Tibial nerve (tissue), 4 donors: Measurements from ENCODE around the gene LTC4S.

Experiments used
- EP300 ChIP-seq, 2 donors: sonication (generic); formaldehyde crosslinking; IDR thresholded peaks; one replicate each; pipeline ENCODE4 v1.6.1; 2017; ENCODE audit warnings: antibody characterized with exemption in 2 of 2, mild to moderate bottlenecking in 1 of 2
- POLR2A ChIP-seq, 2 donors: fragments of 450-650 bp; IDR thresholded peaks; one replicate each; pipeline ENCODE4 v1.6.1; 2017; ENCODE audit warnings: antibody characterized with exemption in 2 of 2, mild to moderate bottlenecking in 2 of 2, moderate library complexity in 2 of 2
- TF ChIP-seq, protein P1 (sequence below), 5 experiments: fragments of 200-600 bp in 3 of 5; fragments of 450-650 bp in 2 of 5; sonication (generic) in 3 of 5; IDR thresholded peaks; one replicate each; pipeline ENCODE4 v1.5.1; 2016 to 2019; ENCODE audit warnings: antibody characterized with exemption in 5 of 5, mild to moderate bottlenecking in 3 of 5, moderate library complexity in 2 of 5

DNA sequence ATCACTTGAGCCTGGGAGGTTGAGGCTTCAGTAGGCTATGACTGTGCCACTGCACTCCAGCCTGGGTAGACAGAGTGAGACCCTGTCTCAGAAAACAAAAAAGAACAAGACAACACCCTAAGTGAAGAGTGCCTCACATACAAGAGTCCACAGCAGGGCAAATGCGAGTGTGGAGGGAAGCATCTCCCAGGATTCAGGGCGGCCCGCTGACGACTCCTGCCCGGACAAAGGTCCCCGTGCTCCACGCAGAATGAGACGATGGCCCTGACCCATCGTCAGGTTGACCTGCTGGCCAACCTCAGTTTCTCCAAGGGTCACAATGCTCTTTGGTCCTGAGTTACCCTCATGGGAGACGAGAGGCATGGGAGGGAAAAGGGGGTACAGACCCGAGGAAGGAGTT is 46.5 kb downstream of the LTC4S start:
- TF ChIP-seq EP300 (IDR thresholded peaks at IDR 0.05) (no peak), POLR2A (IDR thresholded peaks at IDR 0.05) (no peak)
- TF ChIP-seq, protein P1, sequence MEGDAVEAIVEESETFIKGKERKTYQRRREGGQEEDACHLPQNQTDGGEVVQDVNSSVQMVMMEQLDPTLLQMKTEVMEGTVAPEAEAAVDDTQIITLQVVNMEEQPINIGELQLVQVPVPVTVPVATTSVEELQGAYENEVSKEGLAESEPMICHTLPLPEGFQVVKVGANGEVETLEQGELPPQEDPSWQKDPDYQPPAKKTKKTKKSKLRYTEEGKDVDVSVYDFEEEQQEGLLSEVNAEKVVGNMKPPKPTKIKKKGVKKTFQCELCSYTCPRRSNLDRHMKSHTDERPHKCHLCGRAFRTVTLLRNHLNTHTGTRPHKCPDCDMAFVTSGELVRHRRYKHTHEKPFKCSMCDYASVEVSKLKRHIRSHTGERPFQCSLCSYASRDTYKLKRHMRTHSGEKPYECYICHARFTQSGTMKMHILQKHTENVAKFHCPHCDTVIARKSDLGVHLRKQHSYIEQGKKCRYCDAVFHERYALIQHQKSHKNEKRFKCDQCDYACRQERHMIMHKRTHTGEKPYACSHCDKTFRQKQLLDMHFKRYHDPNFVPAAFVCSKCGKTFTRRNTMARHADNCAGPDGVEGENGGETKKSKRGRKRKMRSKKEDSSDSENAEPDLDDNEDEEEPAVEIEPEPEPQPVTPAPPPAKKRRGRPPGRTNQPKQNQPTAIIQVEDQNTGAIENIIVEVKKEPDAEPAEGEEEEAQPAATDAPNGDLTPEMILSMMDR (IDR thresholded peaks at IDR 0.05), result no peak
